Stimulated activated CD4-positive, alpha-beta T cell treated with anti-CD3 and anti-CD28 coated beads, Interleukin-1b, Interleukin-23, amount 100 ng/mL, for 48 hours (primary cell): ENCODE measurements around the gene YTHDF1.

Experiments
- DNase-seq: peaks from one replicate; pipeline ENCODE4 v3.0.0-alpha.2; 2020

Gene YTHDF1

GRCh38 chr20:63153254-63154221, 62.4 kb downstream of the YTHDF1 start:
- no peak for DNase-seq

GRCh38 chr20:63152322-63153253, 63.3 kb downstream of the YTHDF1 start:
- DNase-seq, result no peak

- no peak for DNase-seq
Observed at GRCh38 chr20:63151554-63152321, 64.2 kb downstream of the YTHDF1 start.

- no peak for DNase-seq
Observed at GRCh38 chr20:63150911-63151531, 64.9 kb downstream of the YTHDF1 start.

DNA sequence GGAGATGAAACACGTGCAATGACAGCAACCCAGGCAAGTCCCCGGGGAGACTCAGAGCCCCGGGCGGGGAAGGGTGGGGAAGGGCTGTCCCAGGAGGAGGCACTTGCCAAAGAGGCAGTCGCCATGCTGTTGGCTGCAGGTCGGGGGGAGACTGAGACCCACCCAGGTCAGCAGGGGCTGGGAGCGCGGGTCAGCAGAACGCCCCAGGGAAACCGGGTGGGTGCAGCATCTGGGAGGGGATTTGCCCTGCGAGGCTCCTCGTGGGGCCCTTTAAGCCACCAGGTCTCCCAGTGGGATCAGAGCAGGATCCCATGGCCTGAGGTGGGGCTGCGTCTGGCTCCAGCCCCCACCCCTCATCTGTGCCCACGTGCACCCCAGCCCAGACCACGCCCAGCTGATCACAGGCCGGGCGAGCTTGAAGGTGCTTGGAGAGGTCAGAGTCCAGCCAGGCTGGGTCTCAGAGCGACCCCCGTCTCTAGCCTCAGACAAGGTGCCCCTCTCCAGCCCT, 65.5 kb downstream of the YTHDF1 start:
- no peak for DNase-seq

DNA sequence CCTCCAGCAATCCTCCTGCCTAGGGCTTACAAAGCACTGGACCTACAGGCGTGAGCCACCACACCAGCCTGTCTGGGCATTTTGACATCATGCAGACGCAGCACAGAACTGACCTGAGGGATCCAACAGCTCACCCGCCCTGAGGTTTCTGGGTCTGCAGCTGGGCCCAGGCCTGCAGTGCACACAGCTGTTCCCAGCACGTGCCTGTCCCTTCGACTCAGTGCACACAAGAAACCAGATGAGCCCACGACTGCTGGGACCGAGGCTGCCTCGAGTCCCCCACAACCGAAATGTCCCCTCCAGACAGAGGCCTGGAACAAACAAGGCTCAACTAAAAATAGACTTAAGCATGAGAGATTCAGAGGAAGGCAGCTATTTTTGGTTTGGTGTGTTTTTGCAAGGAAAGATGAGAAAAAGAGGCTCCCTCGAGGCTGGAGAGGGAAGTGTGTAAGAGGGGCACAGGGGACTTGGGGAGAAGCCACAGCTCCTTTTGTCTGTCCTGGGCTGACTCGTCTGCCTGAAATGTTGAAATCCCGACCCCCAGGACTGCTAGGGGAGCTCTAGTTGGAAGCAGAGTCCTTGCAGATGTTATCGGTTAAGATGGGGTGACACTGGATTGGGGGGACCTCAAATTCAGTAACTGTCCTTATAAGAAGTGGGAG, 66.3 kb downstream of the YTHDF1 start:
- DNase-seq, result no peak

DNA sequence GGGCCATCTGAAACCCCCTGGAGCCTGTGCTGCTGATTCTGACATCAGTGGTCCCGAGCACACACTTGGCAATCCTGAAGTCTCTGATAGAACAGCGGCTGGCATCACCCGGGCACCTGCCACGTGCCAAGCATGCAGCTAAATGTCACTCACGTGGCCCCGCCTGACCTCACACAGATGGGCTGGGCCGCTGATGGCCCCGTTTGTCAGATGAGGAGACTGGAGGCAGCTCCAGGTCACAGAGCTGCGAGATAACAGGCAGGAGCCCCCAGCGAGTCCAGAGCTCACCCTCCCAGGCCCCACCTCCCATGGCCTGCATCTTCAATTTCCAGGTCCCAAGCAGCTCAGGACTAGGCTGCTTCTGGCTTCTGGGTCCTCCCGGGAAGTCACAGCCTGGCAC, 67.2 kb downstream of the YTHDF1 start:
- DNase-seq, result no peak

- no peak for DNase-seq
Observed at GRCh38 chr20:63147532-63147931, 68.4 kb downstream of the YTHDF1 start.
